B cell (primary cell): ENCODE results near the gene RCN1. TPM values are rescaled to one million over a fixed set of nuclear protein-coding genes. Genes with fewer than 3 reads are reported as not detected.

ENCODE experiments used
- ATAC-seq: fragments of 200-7000 bp; cut with Tn5 transposase; one replicate; pipeline ENCODE4 v1.10.0; 2021; ENCODE audit warnings: low read depth, mild to moderate bottlenecking, moderate number of reproducible peaks, moderate library complexity
- CTCF ChIA-PET: fragments of 350-600 bp; sonication (Branson Sonifier 250); formaldehyde crosslinking; loops from one replicate; lab custom pipeline; 2021; ENCODE audit warnings: antibody characterized with exemption, inconsistent platforms; lab: Charles Lee
- POLR2A ChIA-PET: fragments of 350-600 bp; sonication (Branson Sonifier 250); formaldehyde crosslinking; loops from one replicate; lab custom pipeline; 2021; ENCODE audit warnings: antibody characterized with exemption; lab: Charles Lee
- DNase-seq: peaks from one replicate; pipeline ENCODE4 v3.0.0; 2013
- H2AFZ ChIP-seq: 2 replicates; pipeline ENCODE4 v1.6.1; 2012; ENCODE audit warnings: mild to moderate bottlenecking, low read depth, low read length; ENCODE audit not compliant: insufficient read depth, poor library complexity, severe bottlenecking
- H3K27ac ChIP-seq, 2 donors: 1 replicate in 1 of 2; 2 replicates in 1 of 2; pipeline ENCODE4 v1.5.1; 2012 to 2013; ENCODE audit warnings: low read length in 2 of 2, mild to moderate bottlenecking in 2 of 2, moderate library complexity in 1 of 2
- H3K27me3 ChIP-seq, 4 experiments: fragments of 200-600 bp in 1 of 4; sonication (generic) in 1 of 4; replicated peaks in 1 of 4; 1 replicate in 2 of 4; 2 replicates in 2 of 4; pipeline versions ENCODE4 v1.6.1 to v1.7.0; 2013 to 2016; ENCODE audit warnings: low read length in 3 of 4, mild to moderate bottlenecking in 2 of 4, mixed read lengths in 1 of 4, moderate library complexity in 1 of 4; ENCODE audit not compliant: insufficient read depth in 4 of 4, control insufficient read depth in 3 of 4; ENCODE audit errors: control extremely low read depth in 1 of 4
- H3K36me3 ChIP-seq, 2 experiments: replicated peaks in 1 of 2; 1 replicate in 1 of 2; 2 replicates in 1 of 2; pipeline versions ENCODE4 v1.6.1 to v1.7.1; 2013; ENCODE audit warnings: low read length in 1 of 2; ENCODE audit not compliant: insufficient read depth in 2 of 2, control insufficient read depth in 1 of 2; ENCODE audit errors: control extremely low read depth in 1 of 2, extremely low read depth in 1 of 2
- H3K4me1 ChIP-seq, 2 donors: fragments of 200-600 bp in 1 of 2; sonication (generic) in 1 of 2; 1 replicate in 1 of 2; 2 replicates in 1 of 2; pipeline versions ENCODE4 v1.5.1 to v1.6.1; 2013 to 2017; ENCODE audit warnings: low read length in 2 of 2; ENCODE audit not compliant: control insufficient read depth in 2 of 2, insufficient read depth in 2 of 2
- H3K4me2 ChIP-seq: replicated peaks from 2 replicates; pipeline ENCODE3; 2012; ENCODE audit warnings: mild to moderate bottlenecking, low read depth, low read length; ENCODE audit not compliant: poor library complexity, severe bottlenecking
- H3K4me3 ChIP-seq, 5 experiments: fragments of 200-600 bp in 1 of 5; sonication (generic) in 1 of 5; 1 replicate in 3 of 5; 2 replicates in 2 of 5; pipeline versions ENCODE4 v1.5.1 to v1.7.0; 2011 to 2016; ENCODE audit warnings: low read length in 4 of 5, mild to moderate bottlenecking in 4 of 5, low read depth in 2 of 5, control low read depth in 1 of 5, moderate library complexity in 1 of 5; ENCODE audit not compliant: insufficient read depth in 1 of 5; ENCODE audit errors: control extremely low read depth in 1 of 5, extremely low read depth in 1 of 5
- H3K79me2 ChIP-seq: fragments of 200-600 bp; sonication (generic); one replicate; pipeline ENCODE4 v1.6.0; 2016; ENCODE audit warnings: low read length; ENCODE audit not compliant: control insufficient read depth, insufficient read depth
- H3K9ac ChIP-seq: fragments of 200-600 bp; sonication (generic); 2 replicates; pipeline ENCODE4 v1.6.1; 2017; ENCODE audit warnings: mild to moderate bottlenecking, low read length, moderate library complexity
- H3K9me3 ChIP-seq, 3 donors: one replicate each; pipeline versions ENCODE4 v1.6.1 to v1.7.1; 2013; ENCODE audit warnings: low read length in 2 of 3; ENCODE audit not compliant: control insufficient read depth in 2 of 3, insufficient read depth in 1 of 3; ENCODE audit errors: control extremely low read depth in 1 of 3
- H4K20me1 ChIP-seq: 2 replicates; pipeline ENCODE4 v1.6.0; 2012; ENCODE audit warnings: mild to moderate bottlenecking, low read length; ENCODE audit not compliant: insufficient read depth, control insufficient read depth, poor library complexity, severe bottlenecking
- H3K27ac Mint-ChIP-seq: one replicate; pipeline ENCODE4 v1.8.0; 2021; ENCODE audit warnings: mixed read lengths
- H3K27me3 Mint-ChIP-seq: one replicate; pipeline ENCODE4 v1.8.0; 2021; ENCODE audit warnings: mixed read lengths
- H3K4me1 Mint-ChIP-seq: one replicate; pipeline ENCODE4 v1.8.0; 2021; ENCODE audit warnings: mixed read lengths
- H3K4me3 Mint-ChIP-seq: one replicate; pipeline ENCODE4 v1.8.0; 2021; ENCODE audit warnings: mixed read lengths
- H3K9me3 Mint-ChIP-seq: one replicate; pipeline ENCODE4 v1.8.0; 2022; ENCODE audit warnings: mixed read lengths; ENCODE audit not compliant: insufficient read depth
- CTCF ChIP-seq: fragments of 200-600 bp; IDR thresholded peaks from one replicate; pipeline ENCODE4 v1.8.0; 2022; ENCODE audit warnings: antibody characterized with exemption, mild to moderate bottlenecking
- EZH2 ChIP-seq: IDR thresholded peaks from 2 replicates; pipeline ENCODE4 v1.6.1; 2012; ENCODE audit warnings: borderline replicate concordance, low read depth, mild to moderate bottlenecking, moderate library complexity, low read length; ENCODE audit not compliant: insufficient read depth, poor library complexity, severe bottlenecking
- WGBS: methylation state at CpG from one replicate; pipeline ENCODE4 v1.1.5; 2013; ENCODE audit warnings: missing lambda C conversion rate; ENCODE audit not compliant: insufficient coverage; 5-methylcytosine and 5-hydroxymethylcytosine counted together
- intact Hi-C: fragments of 100-400 bp; cut with micrococcal nuclease; formaldehyde crosslinking; loops from one replicate; pipeline ENCODE4 v1.10.0; 2022
- polyA plus RNA-seq: library from polyadenylated mRNA; depleted of rRNA; stranded (reverse); fragments of >200 nt; gene quantifications from 2 replicates; pipeline ENCODE4 v1.2.3, GENCODE V29; 2012
- total RNA-seq, 2 donors: library from RNA; stranded (reverse); fragments of 120-200 nt in 1 of 2; gene quantifications; 1 replicate in 1 of 2; 2 replicates in 1 of 2; pipeline versions ENCODE4 v1.2.3 to v1.2.4, GENCODE V29; 2013 to 2022

The RCN1 gene
- total and polyA plus RNA-seq, 2 donors (not counting 1 experiment from before 2014, with no cell fraction given) = 2.6 to 3.8 TPM

- CTCF ChIA-PET = no interaction called here
These were observed 46.4 kb downstream of the RCN1 start for GRCh38 chr11:32137263-32137662.

DNA sequence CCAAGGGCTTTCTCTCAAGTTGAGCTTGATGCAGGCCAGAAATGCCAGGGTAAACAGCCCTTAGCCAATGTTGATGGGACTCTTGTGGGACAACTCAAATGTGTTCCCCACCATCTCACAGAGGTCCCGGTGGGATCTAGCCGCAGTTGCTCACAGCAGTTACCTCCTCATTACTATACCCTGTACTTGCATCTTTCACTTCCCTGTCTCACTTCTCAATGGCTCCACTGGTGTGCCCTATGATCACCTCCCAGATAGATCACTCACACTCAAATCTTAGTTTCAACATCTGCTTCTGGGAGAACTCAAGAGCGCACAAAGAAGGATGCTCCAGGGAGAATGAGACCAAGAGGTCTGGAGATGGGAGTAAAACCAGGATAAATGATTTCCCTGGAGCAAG lies 47.0 kb downstream of the RCN1 start:
- H4K20me1 ChIP-seq = no peaks in the 10 kb centered on the region
- ATAC-seq (no peak), DNase-seq (no peak)
- H3K27ac ChIP-seq = no peak overlapping the region
- no peak for TF ChIP-seq EZH2
- no peak for TF ChIP-seq CTCF
- CTCF ChIA-PET = no interaction called here
- Mint-ChIP-seq H3K27ac (no peak overlapping the region), H3K27me3 (peaks cover 4% of the 10 kb centered on the region), H3K9me3 (peaks cover 2% of the 10 kb centered on the region), H3K4me3 (no peak overlapping the region), H3K4me1 (no peaks in the 10 kb centered on the region)
- POLR2A ChIA-PET = no interaction called here
- H2AFZ ChIP-seq = no peak overlapping the region
- H3K9ac ChIP-seq = no peak overlapping the region
- H3K27me3 ChIP-seq = no peaks in the 10 kb centered on the region
- no peaks in the 10 kb centered on the region for H3K36me3 ChIP-seq
- no peaks in the 10 kb centered on the region for H3K9me3 ChIP-seq
- H3K4me1 ChIP-seq = no peaks in the 10 kb centered on the region
- intact Hi-C loops = no loop called here
- H3K4me3 ChIP-seq = no peak overlapping the region
- no peaks in the 10 kb centered on the region for H3K79me2 ChIP-seq
- H3K4me2 ChIP-seq = no peak overlapping the region
- WGBS = 69% methylated on average over 3 of the region's 3 CpGs

More at GRCh38 chr11:32137263-32137662, 46.4 kb downstream of the RCN1 start:
- DNase-seq = no peak
- H2AFZ ChIP-seq = no peak overlapping the region
- H4K20me1 ChIP-seq = no peaks in the 10 kb centered on the region
- peaks cover 4% of the 10 kb centered on the region for H3K27me3 Mint-ChIP-seq
- H3K27ac Mint-ChIP-seq = no peak overlapping the region
- H3K4me1 ChIP-seq = no peaks in the 10 kb centered on the region
- peaks cover 2% of the 10 kb centered on the region for H3K9me3 Mint-ChIP-seq
- no peak overlapping the region for H3K4me2 ChIP-seq
- H3K79me2 ChIP-seq = no peaks in the 10 kb centered on the region
- intact Hi-C loops = no loop called here
- no peak overlapping the region for H3K4me3 ChIP-seq
- no peak for ATAC-seq
- no peak for TF ChIP-seq CTCF
- TF ChIP-seq EZH2 = no peak
- H3K27ac ChIP-seq = no peak overlapping the region
- POLR2A ChIA-PET = no interaction called here
- H3K27me3 ChIP-seq = no peaks in the 10 kb centered on the region
- no peaks in the 10 kb centered on the region for H3K9me3 ChIP-seq
- no peaks in the 10 kb centered on the region for H3K4me1 Mint-ChIP-seq
- H3K9ac ChIP-seq = no peak overlapping the region
- WGBS = 95% methylated on average over 2 of the region's 2 CpGs
- no peak overlapping the region for H3K4me3 Mint-ChIP-seq
- H3K36me3 ChIP-seq = no peaks in the 10 kb centered on the region
